GM12892 (cell line): ENCODE measurements around the gene VPS50.

Source experiments
- POLR2A ChIP-seq: IDR thresholded peaks from 2 replicates; pipeline ENCODE4 v1.6.1; 2011; ENCODE audit warnings: low read depth, low read length, control low read depth
- POLR2AphosphoS5 ChIP-seq: IDR thresholded peaks from 2 replicates; pipeline ENCODE4 v1.6.1; 2011; ENCODE audit warnings: low read depth, low read length, control low read depth
- TAF1 ChIP-seq: IDR thresholded peaks from 2 replicates; pipeline ENCODE4 v1.6.1; 2011; ENCODE audit warnings: low read depth, mild to moderate bottlenecking, control low read depth, low read length, borderline replicate concordance

DNA sequence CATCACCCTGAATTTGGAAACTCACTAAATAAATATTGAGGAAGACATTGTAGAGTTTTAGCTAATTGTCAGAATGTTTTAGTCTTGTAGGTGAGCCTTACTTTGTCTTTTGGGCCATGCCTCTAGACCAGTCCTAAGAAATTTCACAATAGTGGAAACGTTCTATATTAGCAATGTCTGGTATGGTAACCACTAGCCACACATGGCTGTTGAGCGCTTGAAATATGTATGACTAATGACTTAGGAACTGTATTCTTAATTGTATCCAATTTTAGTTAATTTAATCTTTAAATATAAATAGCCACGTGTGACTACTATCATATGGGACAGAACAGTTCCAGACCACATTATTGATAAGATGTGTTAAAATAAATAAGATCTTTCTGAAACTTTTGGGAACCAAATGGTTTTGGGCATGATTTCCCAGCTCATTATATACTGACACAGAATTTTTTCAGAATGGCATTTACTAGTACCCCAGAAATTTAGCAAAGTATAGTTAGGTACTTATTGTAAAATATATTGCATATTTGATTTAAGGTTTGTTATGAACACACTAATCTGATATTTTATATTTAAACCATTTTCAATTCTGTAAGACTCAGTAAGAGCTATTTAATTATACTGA, 95.0 kb downstream of the VPS50 start:
- TF ChIP-seq POLR2A (no peak), POLR2AphosphoS5 (no peak), TAF1 (no peak)
